Adrenal gland (tissue), 12 donors: ENCODE data around the gene TNFRSF19. TPM values are rescaled to one million over a fixed set of nuclear protein-coding genes. Genes with fewer than 3 reads are reported as not detected.

Experiments
- DNase-seq, 7 donors: peaks; one replicate each; pipeline ENCODE4 v3.0.0-alpha.2; 2019 to 2020
- H3K27ac ChIP-seq, 5 donors: fragments of 200-600 bp; sonication (generic) in 4 of 5; 1 replicate in 3 of 5; 2 replicates in 2 of 5; pipeline versions ENCODE4 v1.5.1 to v1.8.0; 2016 to 2020; ENCODE audit warnings: mild to moderate bottlenecking in 1 of 5
- H3K27me3 ChIP-seq: fragments of 200-600 bp; 2 replicates; pipeline ENCODE4 v1.8.0; 2021
- H3K36me3 ChIP-seq, 2 donors: fragments of 200-600 bp; replicated peaks in 1 of 2; 1 replicate in 1 of 2; 2 replicates in 1 of 2; pipeline versions ENCODE4 v1.5.1 to v1.8.0; 2018 to 2022
- H3K4me1 ChIP-seq, 2 donors: fragments of 200-600 bp; replicated peaks in 1 of 2; 1 replicate in 1 of 2; 2 replicates in 1 of 2; pipeline versions ENCODE4 v1.5.1 to v1.8.0; 2018 to 2021
- H3K4me3 ChIP-seq, 4 donors: fragments of 200-600 bp; sonication (generic) in 3 of 4; one replicate each; pipeline ENCODE4 v1.5.1; 2016 to 2018
- H3K9me3 ChIP-seq, 3 donors: fragments of 200-600 bp; sonication (generic) in 1 of 3; replicated peaks in 1 of 3; 1 replicate in 2 of 3; 2 replicates in 1 of 3; pipeline versions ENCODE4 v1.5.1 to v1.8.0; 2016 to 2021
- POLR2A ChIP-seq, 2 donors: fragments of 450-650 bp; IDR thresholded peaks; one replicate each; pipeline ENCODE4 v1.6.1; 2017; ENCODE audit warnings: antibody characterized with exemption in 2 of 2, mild to moderate bottlenecking in 2 of 2, moderate library complexity in 1 of 2
- WGBS, 4 donors: extraction: QIAGEN DNeasy Blood & Tissue Kit in 2 of 4; methylation state at CpG; one replicate each; pipeline versions ENCODE4 v1.1.5 to v1.1.7; 2013 to 2017; 5-methylcytosine and 5-hydroxymethylcytosine counted together
- intact Hi-C, 2 donors: fragments of 100-400 bp; cut with DNase I; formaldehyde crosslinking; loops; one replicate each; pipeline versions ENCODE4 v1.14.1 to v1.15.0; 2022 to 2023
- polyA plus RNA-seq, 3 donors: library from polyadenylated mRNA; stranded (reverse); fragments of 200-250 nt in 2 of 3; fragments of 350-450 nt in 1 of 3; fragmentation: Illumina TruSeq in 1 of 3; extraction: RNeasy Lipid Tissue Mini Kit (QIAGEN cat#74804) in 1 of 3; gene quantifications; one replicate each; pipeline ENCODE4 v1.2.3, GENCODE V29; 2013 to 2014
- total RNA-seq, 9 donors: library from RNA; depleted of rRNA in 4 of 9; stranded (reverse); fragments of >200 nt in 4 of 9; fragments of 120-200 nt in 1 of 9; fragmentation: NEBNext Ultra II Directional in 1 of 9; extraction: Animal tissue kit (Norgen Biotek cat#: 25700) in 1 of 9; gene quantifications; one replicate each; pipeline versions ENCODE4 v1.1.0 to v1.2.4, GENCODE V29; 2013 to 2023
- TF ChIP-seq, protein P1 (sequence below), 6 experiments: fragments of 450-650 bp in 4 of 6; fragments of 200-600 bp in 2 of 6; sonication (generic) in 1 of 6; IDR thresholded peaks; 1 replicate in 5 of 6; 2 replicates in 1 of 6; pipeline versions ENCODE4 v1.5.1 to v1.8.0; 2016 to 2021; ENCODE audit warnings: antibody characterized with exemption in 6 of 6, mild to moderate bottlenecking in 2 of 6, moderate library complexity in 1 of 6
- donor health status: healthy with polysubstance abuse.
- donor health status: Bipolar disorder and iron deficiency.
- donor health status: DM: yes; HTN: yes; CAD: no.
- donor health status: DM: no; HTN: no; CAD: no.
- donor health status: DM: no; HTN: no; CAD: no.
- donor health status: DM: yes; HTN: yes; CAD: no.

The TNFRSF19 gene
- total and polyA plus RNA-seq, 12 donors: 0.88 to 6.7 (median 3.3) TPM

DNA sequence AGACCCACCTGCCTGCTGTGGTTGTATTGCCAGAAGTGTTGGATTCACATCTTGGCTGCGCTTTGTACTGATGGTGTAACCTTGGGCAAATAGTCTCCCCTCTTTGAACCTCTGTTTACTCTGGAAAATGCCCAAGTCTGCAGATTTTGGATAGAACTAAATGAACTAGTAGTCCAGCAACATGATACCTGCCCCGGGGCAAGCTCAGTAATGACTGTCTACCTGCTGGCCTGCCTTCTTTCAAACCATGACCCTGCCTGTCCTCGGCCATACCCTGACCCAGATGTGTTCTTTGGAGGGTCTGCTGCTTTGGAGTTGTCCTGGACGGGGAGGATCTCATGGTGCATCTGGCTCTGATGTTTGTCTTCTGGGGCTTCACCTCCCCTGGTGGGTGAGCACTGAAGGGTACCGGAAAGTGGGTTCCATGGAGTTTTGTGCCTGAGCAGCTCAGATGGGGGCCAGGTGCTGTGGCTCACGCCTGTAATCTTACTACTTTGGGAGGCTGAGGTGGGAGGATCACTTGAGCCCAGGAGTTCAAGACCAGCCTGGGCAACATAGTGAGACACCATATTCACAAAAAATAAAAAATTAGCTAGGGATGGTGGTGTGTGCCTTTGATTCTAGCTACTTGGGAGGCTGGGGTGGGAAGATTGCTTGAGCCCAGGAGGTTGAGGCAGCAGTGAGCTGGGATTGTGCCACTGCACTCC, 59.5 kb downstream of the TNFRSF19 start:
- WGBS, 4 donors: 71 to 77% (median 74%) methylated on average over 4 to 6 of the region's 6 CpGs
- Histone ChIP-seq H3K9me3 (no peaks in the 10 kb centered on the region), H3K27me3 (no peaks in the 10 kb centered on the region), H3K36me3 (no peaks in the 10 kb centered on the region), H3K4me3 (no peak overlapping the region), H3K27ac (peak overlapping the region in 1 of 5 donors; percentile 21), H3K4me1 (peaks cover 0 to 6% of the 10 kb centered on the region in 2 donors)
- no peak for DNase-seq
- TF ChIP-seq, protein P1, sequence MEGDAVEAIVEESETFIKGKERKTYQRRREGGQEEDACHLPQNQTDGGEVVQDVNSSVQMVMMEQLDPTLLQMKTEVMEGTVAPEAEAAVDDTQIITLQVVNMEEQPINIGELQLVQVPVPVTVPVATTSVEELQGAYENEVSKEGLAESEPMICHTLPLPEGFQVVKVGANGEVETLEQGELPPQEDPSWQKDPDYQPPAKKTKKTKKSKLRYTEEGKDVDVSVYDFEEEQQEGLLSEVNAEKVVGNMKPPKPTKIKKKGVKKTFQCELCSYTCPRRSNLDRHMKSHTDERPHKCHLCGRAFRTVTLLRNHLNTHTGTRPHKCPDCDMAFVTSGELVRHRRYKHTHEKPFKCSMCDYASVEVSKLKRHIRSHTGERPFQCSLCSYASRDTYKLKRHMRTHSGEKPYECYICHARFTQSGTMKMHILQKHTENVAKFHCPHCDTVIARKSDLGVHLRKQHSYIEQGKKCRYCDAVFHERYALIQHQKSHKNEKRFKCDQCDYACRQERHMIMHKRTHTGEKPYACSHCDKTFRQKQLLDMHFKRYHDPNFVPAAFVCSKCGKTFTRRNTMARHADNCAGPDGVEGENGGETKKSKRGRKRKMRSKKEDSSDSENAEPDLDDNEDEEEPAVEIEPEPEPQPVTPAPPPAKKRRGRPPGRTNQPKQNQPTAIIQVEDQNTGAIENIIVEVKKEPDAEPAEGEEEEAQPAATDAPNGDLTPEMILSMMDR (IDR thresholded peaks at IDR 0.05): no peak
- TF ChIP-seq POLR2A (IDR thresholded peaks at IDR 0.05): no peak
- intact Hi-C loops: no loop called here

GRCh38 chr13:23630349-23631093, 60.3 kb downstream of the TNFRSF19 start:
- H3K4me3 ChIP-seq: no peak overlapping the region
- no peaks in the 10 kb centered on the region for H3K9me3 ChIP-seq
- no peak for TF ChIP-seq POLR2A (IDR thresholded peaks at IDR 0.05)
- TF ChIP-seq, protein P1 (IDR thresholded peaks at IDR 0.05): no peak
- no peak overlapping the region for H3K27ac ChIP-seq
- H3K36me3 ChIP-seq: no peaks in the 10 kb centered on the region
- no peak for DNase-seq
- intact Hi-C loops: no loop called here
- H3K27me3 ChIP-seq: no peaks in the 10 kb centered on the region
- 45 to 59% (median 50%) methylated on average over 5 of the region's 5 CpGs for WGBS, 4 donors
- H3K4me1 ChIP-seq: peaks cover 0 to 6% of the 10 kb centered on the region in 2 donors

DNA sequence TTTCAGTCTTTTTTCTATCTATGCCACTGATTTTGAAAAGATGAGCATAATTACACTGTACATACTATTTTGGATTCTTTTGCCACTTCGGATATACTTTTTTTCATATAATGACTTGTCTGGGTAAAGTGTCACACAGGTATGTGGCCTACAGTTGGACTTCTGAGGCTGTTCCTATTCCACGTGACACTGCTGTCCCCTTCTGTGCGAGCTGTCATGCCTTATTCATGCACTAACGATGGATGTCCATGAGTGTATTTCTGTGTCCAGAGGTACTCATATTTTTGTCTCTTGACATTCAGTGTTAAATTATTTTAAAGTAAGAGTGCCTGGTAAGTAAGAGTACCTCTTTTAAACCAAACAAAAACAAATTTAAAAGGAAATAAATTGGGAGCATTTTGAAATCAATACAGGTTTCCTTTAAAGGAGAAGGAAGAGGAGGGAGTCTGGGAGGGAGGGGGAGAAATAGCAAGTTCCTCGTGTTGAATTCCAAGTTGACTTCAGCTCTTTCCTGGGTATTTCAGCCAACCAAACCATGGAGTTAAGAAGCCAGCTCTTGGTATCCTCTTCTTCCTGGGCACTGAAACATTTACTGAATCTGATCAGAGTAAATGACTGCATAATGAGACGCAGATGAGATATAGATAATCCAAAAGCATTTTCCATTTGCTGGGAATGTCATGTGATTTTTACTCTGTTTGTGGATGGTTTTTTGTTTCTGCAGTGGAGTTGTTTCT, 61.3 kb downstream of the TNFRSF19 start:
- Histone ChIP-seq H3K36me3 (no peaks in the 10 kb centered on the region), H3K9me3 (no peaks in the 10 kb centered on the region), H3K27ac (no peak overlapping the region), H3K4me1 (peaks cover 0 to 6% of the 10 kb centered on the region in 2 donors), H3K4me3 (no peak overlapping the region), H3K27me3 (no peaks in the 10 kb centered on the region)
- intact Hi-C loops: no loop called here
- 57 to 69% (median 60%) methylated on average over 6 of the region's 6 CpGs for WGBS, 4 donors
- no peak for DNase-seq
- TF ChIP-seq POLR2A (IDR thresholded peaks at IDR 0.05): no peak
- TF ChIP-seq, protein P1 (IDR thresholded peaks at IDR 0.05): no peak

DNA sequence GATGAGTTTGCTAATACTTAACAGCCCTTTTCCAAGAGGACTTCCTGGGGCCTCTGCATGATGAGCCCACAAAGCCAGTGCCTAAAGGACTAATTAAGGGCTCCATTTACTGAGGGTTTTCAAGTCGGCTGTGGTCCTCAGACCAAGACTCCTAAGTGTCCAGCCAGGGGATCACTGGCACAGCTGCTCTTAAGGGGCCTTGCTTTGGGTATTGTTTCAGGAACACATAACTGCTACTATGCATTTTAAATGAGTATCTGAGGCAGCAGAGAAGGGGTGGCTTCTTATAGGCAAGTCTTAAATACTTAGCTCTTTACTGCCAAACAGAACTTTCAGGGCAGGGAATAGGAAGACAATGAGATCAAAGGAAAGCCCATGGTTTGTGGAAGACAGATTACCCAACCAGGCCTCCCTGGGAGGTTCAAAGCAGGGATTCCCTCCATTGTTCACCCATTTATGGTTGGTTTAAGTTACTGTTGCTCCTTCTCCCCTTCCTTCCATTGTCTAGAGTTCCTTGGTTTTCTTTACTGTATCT, 61.9 kb downstream of the TNFRSF19 start:
- Histone ChIP-seq H3K27ac (no peak overlapping the region), H3K4me3 (no peak overlapping the region), H3K27me3 (no peaks in the 10 kb centered on the region), H3K9me3 (no peaks in the 10 kb centered on the region), H3K4me1 (peaks cover 0 to 6% of the 10 kb centered on the region in 2 donors), H3K36me3 (no peaks in the 10 kb centered on the region)
- no peak for DNase-seq
- WGBS, 4 donors: 65 to 74% (median 71%) methylated on average over 1 of the region's 1 CpG; no CpG with 5 or more reads in 1 of the 4 donors
- intact Hi-C loops: no loop called here
- TF ChIP-seq POLR2A (IDR thresholded peaks at IDR 0.05): no peak
- TF ChIP-seq, protein P1 (IDR thresholded peaks at IDR 0.05): no peak
